KMS-11 (cell line): ENCODE data around the gene NIPBL.
"Not testable (repeated sequence)": the region's sequence is repeated elsewhere in the genome, so short reads cannot be mapped to it uniquely, and the experiment has no call there.

Experiments used
- H2AFZ ChIP-seq: fragments of 200-600 bp; sonication (generic); 2 replicates; pipeline ENCODE4 v1.6.1; 2016; ENCODE audit warnings: antibody characterized with exemption, mixed run types, low read depth
- H3K27ac ChIP-seq: fragments of 200-600 bp; sonication (generic); 2 replicates; pipeline ENCODE4 v1.6.1; 2016; ENCODE audit warnings: mild to moderate bottlenecking, mixed run types
- H3K27me3 ChIP-seq: fragments of 200-600 bp; sonication (generic); 2 replicates; pipeline ENCODE4 v1.6.1; 2017; ENCODE audit warnings: mild to moderate bottlenecking, low read depth, mixed run types, moderate library complexity; ENCODE audit not compliant: insufficient read depth
- H3K36me3 ChIP-seq: fragments of 200-600 bp; sonication (generic); 2 replicates; pipeline ENCODE4 v1.6.1; 2017; ENCODE audit warnings: mild to moderate bottlenecking, mixed run types; ENCODE audit not compliant: insufficient read depth
- H3K4me1 ChIP-seq: fragments of 200-600 bp; sonication (generic); 2 replicates; pipeline ENCODE4 v1.6.1; 2016; ENCODE audit warnings: mild to moderate bottlenecking, low read depth, mixed run types; ENCODE audit not compliant: poor library complexity, severe bottlenecking
- H3K4me2 ChIP-seq: fragments of 200-600 bp; sonication (generic); 2 replicates; pipeline ENCODE4 v1.7.0; 2016; ENCODE audit warnings: mild to moderate bottlenecking, mixed run types
- H3K4me3 ChIP-seq: fragments of 200-600 bp; sonication (generic); IDR thresholded peaks from 2 replicates; pipeline ENCODE4 v1.6.1; 2017; ENCODE audit warnings: low read depth, low read length, mixed read lengths; ENCODE audit not compliant: insufficient read depth
- H3K79me2 ChIP-seq: fragments of 200-600 bp; sonication (generic); 2 replicates; pipeline ENCODE4 v1.6.1; 2016; ENCODE audit warnings: low read depth, mixed run types; ENCODE audit not compliant: insufficient read depth
- H3K9ac ChIP-seq: fragments of 200-600 bp; sonication (generic); 2 replicates; pipeline ENCODE4 v1.6.1; 2016; ENCODE audit warnings: mild to moderate bottlenecking, mixed run types
- H4K20me1 ChIP-seq: fragments of 200-600 bp; sonication (generic); 2 replicates; pipeline ENCODE4 v1.6.1; 2016; ENCODE audit warnings: mild to moderate bottlenecking, mixed run types; ENCODE audit not compliant: insufficient read depth
- TF ChIP-seq, protein P1 (sequence below): fragments of 200-600 bp; sonication (generic); conservative IDR thresholded peaks from 2 replicates; pipeline ENCODE4 v1.6.1; 2017; ENCODE audit warnings: low read depth, mild to moderate bottlenecking, antibody characterized with exemption, low read length, moderate library complexity, mixed read lengths

Gene NIPBL

DNA sequence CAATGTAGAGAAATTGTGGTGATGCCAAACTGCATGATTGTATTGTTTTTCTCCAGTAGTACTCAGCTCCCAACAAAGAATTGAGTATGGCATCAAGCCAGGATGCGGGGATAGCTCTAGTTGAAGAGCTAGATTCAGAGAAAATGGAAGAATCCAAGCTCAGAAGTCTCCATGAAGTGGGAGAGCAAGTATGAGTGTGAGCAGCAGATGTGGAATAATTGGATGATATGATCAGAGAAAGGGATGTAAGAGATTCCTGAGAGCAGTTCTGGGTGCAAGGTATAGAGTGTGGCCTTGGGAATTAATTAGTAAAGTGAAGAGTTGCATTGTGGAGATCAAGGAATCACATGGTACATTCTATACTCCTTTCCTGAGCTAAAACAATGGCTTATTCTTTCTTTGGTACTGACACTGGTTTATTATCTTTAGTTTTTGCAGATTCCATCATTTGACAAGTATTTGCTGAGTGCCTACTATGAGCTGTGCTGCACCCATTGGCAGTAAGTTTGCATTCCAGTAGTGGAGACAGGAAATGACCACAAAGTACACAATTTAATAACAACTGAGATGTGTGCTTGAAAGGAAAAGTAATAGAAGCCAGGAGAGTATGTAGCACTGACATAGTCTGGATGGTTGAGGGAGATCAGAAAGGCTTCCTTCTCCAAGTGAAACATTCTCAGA, 195.5 kb downstream of the NIPBL start:
- Histone ChIP-seq H3K4me3 (no peak overlapping the region), H3K4me2 (no peak overlapping the region), H4K20me1 (no peaks in the 10 kb centered on the region), H3K4me1 (no peaks in the 10 kb centered on the region), H3K27me3 (no peaks in the 10 kb centered on the region), H2AFZ (no peak overlapping the region), H3K9ac (no peak overlapping the region), H3K27ac (no peak overlapping the region), H3K36me3 (no peaks in the 10 kb centered on the region), H3K79me2 (no peaks in the 10 kb centered on the region)
- TF ChIP-seq, protein P1, sequence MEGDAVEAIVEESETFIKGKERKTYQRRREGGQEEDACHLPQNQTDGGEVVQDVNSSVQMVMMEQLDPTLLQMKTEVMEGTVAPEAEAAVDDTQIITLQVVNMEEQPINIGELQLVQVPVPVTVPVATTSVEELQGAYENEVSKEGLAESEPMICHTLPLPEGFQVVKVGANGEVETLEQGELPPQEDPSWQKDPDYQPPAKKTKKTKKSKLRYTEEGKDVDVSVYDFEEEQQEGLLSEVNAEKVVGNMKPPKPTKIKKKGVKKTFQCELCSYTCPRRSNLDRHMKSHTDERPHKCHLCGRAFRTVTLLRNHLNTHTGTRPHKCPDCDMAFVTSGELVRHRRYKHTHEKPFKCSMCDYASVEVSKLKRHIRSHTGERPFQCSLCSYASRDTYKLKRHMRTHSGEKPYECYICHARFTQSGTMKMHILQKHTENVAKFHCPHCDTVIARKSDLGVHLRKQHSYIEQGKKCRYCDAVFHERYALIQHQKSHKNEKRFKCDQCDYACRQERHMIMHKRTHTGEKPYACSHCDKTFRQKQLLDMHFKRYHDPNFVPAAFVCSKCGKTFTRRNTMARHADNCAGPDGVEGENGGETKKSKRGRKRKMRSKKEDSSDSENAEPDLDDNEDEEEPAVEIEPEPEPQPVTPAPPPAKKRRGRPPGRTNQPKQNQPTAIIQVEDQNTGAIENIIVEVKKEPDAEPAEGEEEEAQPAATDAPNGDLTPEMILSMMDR: no peak

DNA sequence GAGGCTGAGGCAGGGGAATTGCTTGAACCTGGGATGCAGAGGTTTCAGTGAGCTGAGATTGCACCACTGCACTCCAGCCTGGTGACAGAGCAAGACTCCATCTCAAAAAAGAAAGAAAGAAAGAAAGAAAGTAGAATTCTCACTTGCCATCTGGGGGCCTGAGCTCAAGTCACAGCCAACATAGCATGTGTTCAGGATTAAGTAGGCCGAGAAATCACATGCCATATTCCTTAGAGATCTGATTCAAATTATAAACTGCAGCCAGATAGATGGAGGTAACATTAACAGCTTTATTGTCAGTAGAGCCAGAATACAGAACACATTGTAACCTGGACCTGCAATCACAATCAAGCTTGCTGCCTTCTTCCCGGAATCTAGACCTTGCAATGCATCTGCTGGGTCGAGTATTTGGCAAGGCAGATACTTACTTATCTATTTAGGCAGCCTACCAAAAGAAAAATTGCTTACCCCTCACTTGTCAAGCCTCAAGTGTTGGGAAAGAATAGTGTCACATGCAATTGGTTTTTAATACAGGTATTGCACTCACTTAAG, 198.9 kb downstream of the NIPBL start:
- Histone ChIP-seq H3K27ac (no peak overlapping the region), H3K9ac (no peak overlapping the region), H3K4me3 (no peak overlapping the region), H2AFZ (no peak overlapping the region), H3K4me2 (no peak overlapping the region), H3K27me3 (no peaks in the 10 kb centered on the region), H3K4me1 (no peaks in the 10 kb centered on the region), H3K79me2 (no peaks in the 10 kb centered on the region), H3K36me3 (no peaks in the 10 kb centered on the region), H4K20me1 (no peaks in the 10 kb centered on the region)
- TF ChIP-seq, protein P1: no peak

DNA sequence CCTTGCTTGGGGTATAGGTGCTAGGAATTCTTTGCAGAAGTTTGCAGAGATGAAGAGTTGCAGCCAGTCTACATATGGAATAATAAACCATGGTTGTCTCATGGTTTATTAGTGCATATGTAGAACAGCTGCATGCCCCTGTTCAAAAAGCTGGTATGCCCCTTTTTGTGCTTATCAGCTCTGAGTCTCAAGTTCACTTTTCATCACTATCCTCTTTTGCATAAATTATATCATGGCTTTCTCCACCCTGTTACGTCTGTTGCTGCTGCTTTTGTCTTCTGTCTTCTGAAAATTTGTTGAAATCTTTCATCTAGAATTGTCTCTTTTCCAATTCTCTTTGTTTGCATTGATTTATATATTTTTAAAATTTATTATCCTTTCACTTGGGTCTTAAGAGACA, 200.6 kb downstream of the NIPBL start:
- H3K27me3 ChIP-seq: no peaks in the 10 kb centered on the region
- no peak overlapping the region for H3K4me3 ChIP-seq
- no peaks in the 10 kb centered on the region for H4K20me1 ChIP-seq
- no peaks in the 10 kb centered on the region for H3K36me3 ChIP-seq
- H2AFZ ChIP-seq: no peak overlapping the region
- no peak overlapping the region for H3K4me2 ChIP-seq
- H3K4me1 ChIP-seq: no peaks in the 10 kb centered on the region
- H3K9ac ChIP-seq: no peak overlapping the region
- TF ChIP-seq, protein P1: no peak
- H3K27ac ChIP-seq: no peak overlapping the region
- H3K79me2 ChIP-seq: no peaks in the 10 kb centered on the region

DNA sequence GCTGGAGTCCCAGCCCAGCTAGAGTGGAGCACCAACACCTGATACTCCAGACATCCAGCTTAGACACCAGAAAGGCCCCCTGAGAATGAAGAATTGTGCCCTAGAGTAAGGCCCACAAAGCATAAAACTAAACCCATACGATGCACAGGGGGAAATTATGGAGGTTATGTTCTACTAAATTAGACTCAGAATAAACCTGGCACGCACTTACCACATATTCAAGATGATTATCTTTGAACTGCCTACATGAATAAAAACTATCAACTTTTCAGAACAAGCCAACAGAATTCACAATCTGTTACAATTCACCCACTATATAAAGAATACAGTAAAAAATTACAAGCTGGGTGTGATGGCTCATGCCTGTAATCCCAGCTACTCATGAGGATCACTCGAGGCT, 204.1 kb downstream of the NIPBL start:
- H3K27me3 ChIP-seq: no peaks in the 10 kb centered on the region
- no peak overlapping the region for H2AFZ ChIP-seq
- TF ChIP-seq, protein P1: no peak
- H3K4me3 ChIP-seq: no peak overlapping the region
- no peak overlapping the region for H3K4me2 ChIP-seq
- H4K20me1 ChIP-seq: no peaks in the 10 kb centered on the region
- H3K79me2 ChIP-seq: no peaks in the 10 kb centered on the region
- H3K36me3 ChIP-seq: no peaks in the 10 kb centered on the region
- no peak overlapping the region for H3K9ac ChIP-seq
- H3K4me1 ChIP-seq: no peaks in the 10 kb centered on the region
- H3K27ac ChIP-seq: no peak overlapping the region

DNA sequence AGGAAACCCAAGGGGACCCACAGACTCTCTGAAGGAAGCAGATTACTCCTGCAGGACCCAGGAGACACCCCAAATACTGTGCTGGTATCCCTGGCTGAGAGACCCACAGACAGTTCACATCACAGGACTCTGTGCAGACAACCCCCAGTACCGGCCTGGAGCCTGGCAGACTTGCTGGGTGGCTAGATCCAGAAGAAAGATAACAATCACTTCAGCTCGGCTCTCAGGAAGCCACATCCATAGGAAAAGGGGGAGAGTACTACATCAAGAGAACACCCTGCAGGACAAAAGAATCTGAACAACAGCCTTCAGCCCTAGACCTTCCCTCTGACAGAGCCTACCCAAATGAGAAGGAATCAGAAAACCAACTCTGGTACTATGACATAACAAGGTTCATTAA, 206.4 kb downstream of the NIPBL start:
- not testable (repeated sequence) for H3K27me3 ChIP-seq, H3K79me2 ChIP-seq, H3K4me3 ChIP-seq, H3K36me3 ChIP-seq, H3K27ac ChIP-seq, H3K4me2 ChIP-seq, H3K9ac ChIP-seq, H3K4me1 ChIP-seq, H4K20me1 ChIP-seq, H2AFZ ChIP-seq

DNA sequence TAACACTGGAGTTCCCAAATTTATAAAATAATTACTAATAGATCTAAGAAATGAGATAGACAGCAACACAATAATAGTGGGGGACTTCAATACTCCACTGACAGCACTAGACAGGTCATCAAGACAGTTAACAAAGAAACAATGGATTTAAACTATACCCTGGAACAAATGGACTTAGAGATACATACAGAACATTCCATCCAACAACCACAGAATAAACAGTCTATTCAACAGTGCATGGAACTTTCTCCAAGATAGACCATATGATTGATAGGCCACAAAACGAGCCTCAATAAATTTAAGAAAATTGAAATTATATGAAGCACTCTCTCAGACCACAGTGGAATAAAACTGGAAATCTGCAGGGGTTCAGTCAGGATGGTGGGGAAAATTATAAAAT, 209.5 kb downstream of the NIPBL start:
- not testable (repeated sequence) for H3K9ac ChIP-seq, H3K4me1 ChIP-seq, H3K36me3 ChIP-seq, H3K27me3 ChIP-seq, H3K27ac ChIP-seq, H3K4me3 ChIP-seq, H4K20me1 ChIP-seq, H3K79me2 ChIP-seq, H3K4me2 ChIP-seq, H2AFZ ChIP-seq
